B cell (primary cell): Measurements from ENCODE around the gene XRCC6. TPM values are rescaled to one million over a fixed set of nuclear protein-coding genes. Genes with fewer than 3 reads are reported as not detected.
"Not testable (repeated sequence)": the region's sequence is repeated elsewhere in the genome, so short reads cannot be mapped to it uniquely, and the experiment has no call there.

Experiments used
- ATAC-seq: fragments of 200-7000 bp; cut with Tn5 transposase; one replicate; pipeline ENCODE4 v1.10.0; 2021; ENCODE audit warnings: low read depth, mild to moderate bottlenecking, moderate number of reproducible peaks, moderate library complexity
- CTCF ChIA-PET: fragments of 350-600 bp; sonication (Branson Sonifier 250); formaldehyde crosslinking; loops from one replicate; lab custom pipeline; 2021; ENCODE audit warnings: antibody characterized with exemption, inconsistent platforms; lab: Charles Lee
- POLR2A ChIA-PET: fragments of 350-600 bp; sonication (Branson Sonifier 250); formaldehyde crosslinking; loops from one replicate; lab custom pipeline; 2021; ENCODE audit warnings: antibody characterized with exemption; lab: Charles Lee
- DNase-seq: peaks from one replicate; pipeline ENCODE4 v3.0.0; 2013
- H2AFZ ChIP-seq: 2 replicates; pipeline ENCODE4 v1.6.1; 2012; ENCODE audit warnings: mild to moderate bottlenecking, low read depth, low read length; ENCODE audit not compliant: insufficient read depth, poor library complexity, severe bottlenecking
- H3K27ac ChIP-seq, 2 donors: 1 replicate in 1 of 2; 2 replicates in 1 of 2; pipeline ENCODE4 v1.5.1; 2012 to 2013; ENCODE audit warnings: low read length in 2 of 2, mild to moderate bottlenecking in 2 of 2, moderate library complexity in 1 of 2
- H3K27me3 ChIP-seq, 4 experiments: fragments of 200-600 bp in 1 of 4; sonication (generic) in 1 of 4; replicated peaks in 1 of 4; 1 replicate in 2 of 4; 2 replicates in 2 of 4; pipeline versions ENCODE4 v1.6.1 to v1.7.0; 2013 to 2016; ENCODE audit warnings: low read length in 3 of 4, mild to moderate bottlenecking in 2 of 4, mixed read lengths in 1 of 4, moderate library complexity in 1 of 4; ENCODE audit not compliant: insufficient read depth in 4 of 4, control insufficient read depth in 3 of 4; ENCODE audit errors: control extremely low read depth in 1 of 4
- H3K36me3 ChIP-seq, 2 experiments: replicated peaks in 1 of 2; 1 replicate in 1 of 2; 2 replicates in 1 of 2; pipeline versions ENCODE4 v1.6.1 to v1.7.1; 2013; ENCODE audit warnings: low read length in 1 of 2; ENCODE audit not compliant: insufficient read depth in 2 of 2, control insufficient read depth in 1 of 2; ENCODE audit errors: control extremely low read depth in 1 of 2, extremely low read depth in 1 of 2
- H3K4me1 ChIP-seq, 2 donors: fragments of 200-600 bp in 1 of 2; sonication (generic) in 1 of 2; 1 replicate in 1 of 2; 2 replicates in 1 of 2; pipeline versions ENCODE4 v1.5.1 to v1.6.1; 2013 to 2017; ENCODE audit warnings: low read length in 2 of 2; ENCODE audit not compliant: control insufficient read depth in 2 of 2, insufficient read depth in 2 of 2
- H3K4me2 ChIP-seq: replicated peaks from 2 replicates; pipeline ENCODE3; 2012; ENCODE audit warnings: mild to moderate bottlenecking, low read depth, low read length; ENCODE audit not compliant: poor library complexity, severe bottlenecking
- H3K4me3 ChIP-seq, 5 experiments: fragments of 200-600 bp in 1 of 5; sonication (generic) in 1 of 5; 1 replicate in 3 of 5; 2 replicates in 2 of 5; pipeline versions ENCODE4 v1.5.1 to v1.7.0; 2011 to 2016; ENCODE audit warnings: low read length in 4 of 5, mild to moderate bottlenecking in 4 of 5, low read depth in 2 of 5, control low read depth in 1 of 5, moderate library complexity in 1 of 5; ENCODE audit not compliant: insufficient read depth in 1 of 5; ENCODE audit errors: control extremely low read depth in 1 of 5, extremely low read depth in 1 of 5
- H3K79me2 ChIP-seq: fragments of 200-600 bp; sonication (generic); one replicate; pipeline ENCODE4 v1.6.0; 2016; ENCODE audit warnings: low read length; ENCODE audit not compliant: control insufficient read depth, insufficient read depth
- H3K9ac ChIP-seq: fragments of 200-600 bp; sonication (generic); 2 replicates; pipeline ENCODE4 v1.6.1; 2017; ENCODE audit warnings: mild to moderate bottlenecking, low read length, moderate library complexity
- H3K9me3 ChIP-seq, 3 donors: one replicate each; pipeline versions ENCODE4 v1.6.1 to v1.7.1; 2013; ENCODE audit warnings: low read length in 2 of 3; ENCODE audit not compliant: control insufficient read depth in 2 of 3, insufficient read depth in 1 of 3; ENCODE audit errors: control extremely low read depth in 1 of 3
- H4K20me1 ChIP-seq: 2 replicates; pipeline ENCODE4 v1.6.0; 2012; ENCODE audit warnings: mild to moderate bottlenecking, low read length; ENCODE audit not compliant: insufficient read depth, control insufficient read depth, poor library complexity, severe bottlenecking
- H3K27ac Mint-ChIP-seq: one replicate; pipeline ENCODE4 v1.8.0; 2021; ENCODE audit warnings: mixed read lengths
- H3K27me3 Mint-ChIP-seq: one replicate; pipeline ENCODE4 v1.8.0; 2021; ENCODE audit warnings: mixed read lengths
- H3K4me1 Mint-ChIP-seq: one replicate; pipeline ENCODE4 v1.8.0; 2021; ENCODE audit warnings: mixed read lengths
- H3K4me3 Mint-ChIP-seq: one replicate; pipeline ENCODE4 v1.8.0; 2021; ENCODE audit warnings: mixed read lengths
- H3K9me3 Mint-ChIP-seq: one replicate; pipeline ENCODE4 v1.8.0; 2022; ENCODE audit warnings: mixed read lengths; ENCODE audit not compliant: insufficient read depth
- WGBS: methylation state at CpG from one replicate; pipeline ENCODE4 v1.1.5; 2013; ENCODE audit warnings: missing lambda C conversion rate; ENCODE audit not compliant: insufficient coverage; 5-methylcytosine and 5-hydroxymethylcytosine counted together
- intact Hi-C: fragments of 100-400 bp; cut with micrococcal nuclease; formaldehyde crosslinking; loops from one replicate; pipeline ENCODE4 v1.10.0; 2022
- polyA plus RNA-seq: library from polyadenylated mRNA; depleted of rRNA; stranded (reverse); fragments of >200 nt; gene quantifications from 2 replicates; pipeline ENCODE4 v1.2.3, GENCODE V29; 2012
- total RNA-seq, 2 donors: library from RNA; stranded (reverse); fragments of 120-200 nt in 1 of 2; gene quantifications; 1 replicate in 1 of 2; 2 replicates in 1 of 2; pipeline versions ENCODE4 v1.2.3 to v1.2.4, GENCODE V29; 2013 to 2022

The XRCC6 gene
- total and polyA plus RNA-seq, 2 donors (not counting 1 experiment from before 2014, with no cell fraction given) = 55.4 to 180 TPM

GRCh38 chr22:41631615-41632014 lies 10.5 kb downstream of the XRCC6 start:
- CTCF ChIA-PET, H3K27me3 Mint-ChIP-seq, ATAC-seq, H2AFZ ChIP-seq, H3K27me3 ChIP-seq, H3K4me1 Mint-ChIP-seq, H3K4me2 ChIP-seq, H3K27ac ChIP-seq, H3K4me1 ChIP-seq, H3K27ac Mint-ChIP-seq, POLR2A ChIA-PET, H3K4me3 ChIP-seq, H3K9ac ChIP-seq, DNase-seq, H3K9me3 ChIP-seq, H3K4me3 Mint-ChIP-seq, H3K9me3 Mint-ChIP-seq, intact Hi-C loops: not testable (repeated sequence)
- Histone ChIP-seq H4K20me1 (peaks cover 53% of the 10 kb centered on the region), H3K79me2 (peaks cover 43% of the 10 kb centered on the region), H3K36me3 (peaks cover 0 to 58% of the 10 kb centered on the region in 2 experiments)
- WGBS = 100% methylated on average over 4 of the region's 23 CpGs

- Histone ChIP-seq H3K36me3 (peaks cover 2 to 59% of the 10 kb centered on the region in 2 experiments), H4K20me1 (peaks cover 25% of the 10 kb centered on the region), H3K79me2 (peaks cover 31% of the 10 kb centered on the region)
- H3K4me1 ChIP-seq, DNase-seq, H3K4me3 ChIP-seq, H3K4me3 Mint-ChIP-seq, intact Hi-C loops, H3K27me3 Mint-ChIP-seq, H3K4me2 ChIP-seq, POLR2A ChIA-PET, H3K9me3 ChIP-seq, H3K9ac ChIP-seq, H3K27ac ChIP-seq, H2AFZ ChIP-seq, H3K9me3 Mint-ChIP-seq, H3K27me3 ChIP-seq, CTCF ChIA-PET, H3K4me1 Mint-ChIP-seq, ATAC-seq, H3K27ac Mint-ChIP-seq: not testable (repeated sequence)
- 92% methylated on average over 5 of the region's 8 CpGs for WGBS
Measured at GRCh38 chr22:41634610-41635009, 13.5 kb downstream of the XRCC6 start.
